Psoas muscle (tissue), 8 donors: ENCODE results near the gene ICOSLG. TPM values are rescaled to one million over a fixed set of nuclear protein-coding genes. Genes with fewer than 3 reads are reported as not detected.

Experiments used
- ATAC-seq, 4 donors: fragments of 200-7000 bp; cut with Tn5 transposase; one replicate each; pipeline ENCODE4 v1.9.1; 2020; ENCODE audit warnings: moderate library complexity in 3 of 4, mild to moderate bottlenecking in 2 of 4
- DNase-seq, 2 donors: peaks; one replicate each; pipeline ENCODE4 v3.0.0-alpha.2; 2020
- H3K27ac ChIP-seq: fragments of 200-600 bp; one replicate; pipeline ENCODE4 v1.8.0; 2022
- H3K27me3 ChIP-seq, 3 donors: fragments of 200-600 bp in 1 of 3; one replicate each; pipeline versions ENCODE4 v1.6.1 to v1.8.0; 2013 to 2022; ENCODE audit warnings: low read length in 2 of 3, mild to moderate bottlenecking in 2 of 3, moderate library complexity in 1 of 3; ENCODE audit not compliant: insufficient read depth in 3 of 3
- H3K36me3 ChIP-seq, 2 donors: fragments of 200-600 bp in 1 of 2; one replicate each; pipeline versions ENCODE4 v1.6.1 to v1.8.0; 2013 to 2022; ENCODE audit warnings: low read depth in 1 of 2, mild to moderate bottlenecking in 1 of 2, moderate library complexity in 1 of 2; ENCODE audit not compliant: insufficient read depth in 1 of 2
- H3K4me1 ChIP-seq: fragments of 200-600 bp; one replicate; pipeline ENCODE4 v1.8.0; 2022
- H3K4me3 ChIP-seq: fragments of 200-600 bp; one replicate; pipeline ENCODE4 v1.8.0; 2022; ENCODE audit warnings: mild to moderate bottlenecking
- H3K9me3 ChIP-seq: fragments of 200-600 bp; one replicate; pipeline ENCODE4 v1.8.0; 2022
- CTCF ChIP-seq: fragments of 200-600 bp; IDR thresholded peaks from one replicate; pipeline ENCODE4 v1.8.0; 2022; ENCODE audit warnings: antibody characterized with exemption
- WGBS, 3 donors: extraction: QIAGEN DNeasy Blood & Tissue Kit; methylation state at CpG; one replicate each; pipeline versions ENCODE4 v1.1.6 to v1.1.7; 2013; 5-methylcytosine and 5-hydroxymethylcytosine counted together
- intact Hi-C, 2 donors: fragments of 100-400 bp; cut with DNase I; formaldehyde crosslinking; loops; one replicate each; pipeline versions ENCODE4 v1.11.0 to v1.14.2; 2022
- polyA plus RNA-seq, 3 donors: library from polyadenylated mRNA; stranded (reverse); fragments of 200-250 nt; gene quantifications; one replicate each; pipeline ENCODE4 v1.2.3, GENCODE V29; 2013
- total RNA-seq, 4 donors: library from RNA; stranded (reverse); fragmentation: NEBNext Ultra II Directional in 2 of 4; extraction: Animal tissue kit (Norgen Biotek cat#: 25700) in 2 of 4; gene quantifications; one replicate each; pipeline versions ENCODE4 v1.2.1 to v1.2.4, GENCODE V29; 2021 to 2023
- donor health status: healthy with polysubstance abuse.
- donor health status: DM: no; HTN: no; CAD: no; lungs with moderate emphysema.
- donor health status: Bipolar disorder and iron deficiency.
- donor health status: healthy.
- donor health status: DM: yes; HTN: yes; CAD: no.
- donor health status: DM: no; HTN: no; CAD: no.
- donor health status: DM: no; HTN: no; CAD: no.
- donor health status: DM: yes; HTN: yes; CAD: no.

ICOSLG gene
- total and polyA plus RNA-seq, 7 donors: 0.27 to 5.9 (median 1.6) TPM

GRCh38 chr21:44272284-44272858 is 31.6 kb upstream of the ICOSLG start:
- DNase-seq: peak in 1 of 2 donors; percentile 49
- ATAC-seq: no peak

GRCh38 chr21:44271558-44272283 is 31.0 kb upstream of the ICOSLG start:
- peak in 1 of 2 donors; percentile 37 for DNase-seq
- no peaks in the 10 kb centered on the region for H3K27me3 ChIP-seq
- intact Hi-C loops: no loop called here
- H3K9me3 ChIP-seq: no peaks in the 10 kb centered on the region
- no peak overlapping the region for H3K27ac ChIP-seq
- no peak for ATAC-seq
- WGBS, 3 donors: 79 to 86% (median 80%) methylated on average over 18 of the region's 18 CpGs
- no peak for TF ChIP-seq CTCF
- H3K4me3 ChIP-seq: no peak overlapping the region
- H3K4me1 ChIP-seq: no peaks in the 10 kb centered on the region
- H3K36me3 ChIP-seq: no peaks in the 10 kb centered on the region

More at GRCh38 chr21:44272284-44272858, 31.6 kb upstream of the ICOSLG start:
- no peak for TF ChIP-seq CTCF
- WGBS, 3 donors: 80 to 88% (median 86%) methylated on average over 16 to 18 of the region's 18 CpGs
- H3K27me3 ChIP-seq: no peaks in the 10 kb centered on the region
- no peaks in the 10 kb centered on the region for H3K4me1 ChIP-seq
- intact Hi-C loops: no loop called here
- no peaks in the 10 kb centered on the region for H3K36me3 ChIP-seq
- no peak overlapping the region for H3K4me3 ChIP-seq
- H3K9me3 ChIP-seq: no peaks in the 10 kb centered on the region
- H3K27ac ChIP-seq: no peak overlapping the region

- Histone ChIP-seq H3K27ac (no peak overlapping the region), H3K27me3 (no peaks in the 10 kb centered on the region), H3K36me3 (no peaks in the 10 kb centered on the region), H3K4me1 (no peaks in the 10 kb centered on the region), H3K9me3 (no peaks in the 10 kb centered on the region), H3K4me3 (no peak overlapping the region)
- TF ChIP-seq CTCF: no peak
- intact Hi-C loops: no loop called here
- peak in 1 of 2 donors; percentile 10 for DNase-seq
- no peak for ATAC-seq
- WGBS, 3 donors: 83 to 85% (median 84%) methylated on average over 8 of the region's 8 CpGs
These were observed 28.3 kb upstream of the ICOSLG start for GRCh38 chr21:44269090-44269489.

GRCh38 chr21:44267655-44268142 is 27.0 kb upstream of the ICOSLG start:
- peak in 3 of 4 donors; percentile 49 to 65 (median 55) for ATAC-seq
- Histone ChIP-seq H3K27me3 (peaks cover 0 to 5% (median 0%) of the 10 kb centered on the region in 3 donors), H3K36me3 (no peaks in the 10 kb centered on the region), H3K4me3 (no peak overlapping the region), H3K4me1 (no peaks in the 10 kb centered on the region), H3K27ac (no peak overlapping the region), H3K9me3 (no peaks in the 10 kb centered on the region)
- peak; percentile 52 to 83 for DNase-seq
- intact Hi-C loops: no loop called here
- WGBS, 3 donors: 63 to 70% (median 64%) methylated on average over 19 of the region's 19 CpGs
- TF ChIP-seq CTCF: no peak
